Stimulated activated CD8-positive, alpha-beta memory T cell treated with anti-CD3 and anti-CD28 coated beads, Interleukin-7, amount 100 ng/mL, for 4 hours (primary cell): ENCODE measurements around the gene RRAGC.

ENCODE experiments used
- DNase-seq, 2 donors: peaks; one replicate each; pipeline ENCODE4 v3.0.0-alpha.2; 2020; ENCODE audit warnings: low read depth in 2 of 2

The RRAGC gene

GRCh38 chr1:38859561-38860453, at the start of gene RRAGC:
Gene RRAGC, minus strand, starts transcription at chr1:38859772. Its CDS starts 126 bp downstream, at chr1:38859646.
- DNase-seq, result peak; percentile 95 to 99

DNA sequence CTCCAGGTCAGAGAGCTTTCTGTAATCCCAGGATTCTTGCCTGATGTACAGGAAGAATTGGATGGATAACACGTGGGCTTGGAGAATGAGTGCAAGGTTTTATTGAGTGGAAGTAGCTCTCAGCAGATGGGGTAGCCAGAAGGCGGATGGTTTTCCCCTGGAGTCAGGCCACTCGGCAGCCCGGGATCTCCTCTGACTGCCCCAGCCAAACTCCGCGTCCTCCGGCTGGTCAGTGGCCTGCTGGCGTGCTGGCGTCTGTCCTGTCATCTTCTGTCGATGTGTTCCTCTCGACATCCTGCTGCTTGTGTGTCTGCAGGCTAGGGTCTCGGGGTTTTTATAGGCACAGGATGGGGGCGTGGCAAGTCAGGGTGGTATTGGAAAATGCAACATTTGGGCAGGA, 49.2 kb upstream of the RRAGC start:
- no peak for DNase-seq

GRCh38 chr1:38905985-38906384, 46.4 kb upstream of the RRAGC start:
- no peak for DNase-seq

DNA sequence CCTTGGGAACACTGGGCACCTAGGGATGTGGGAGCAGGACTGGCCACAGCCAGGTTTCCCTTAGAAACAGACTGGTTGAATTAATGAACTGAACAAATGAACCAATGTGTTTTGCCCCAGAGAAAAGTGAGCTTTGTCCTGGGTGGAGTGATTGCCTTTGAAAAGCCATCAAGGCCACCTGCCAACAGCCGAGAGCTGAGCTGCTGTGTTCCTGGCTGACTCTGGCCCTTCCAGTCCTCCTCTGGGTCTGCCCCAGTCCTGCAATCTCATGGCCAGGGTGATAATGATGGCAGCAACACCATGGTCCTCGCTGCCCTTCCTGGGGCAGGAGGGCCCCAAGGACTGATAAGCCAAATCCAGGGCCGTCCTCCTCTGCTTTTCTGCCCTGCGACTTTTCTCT, 40.0 kb upstream of the RRAGC start:
- no peak for DNase-seq

DNA sequence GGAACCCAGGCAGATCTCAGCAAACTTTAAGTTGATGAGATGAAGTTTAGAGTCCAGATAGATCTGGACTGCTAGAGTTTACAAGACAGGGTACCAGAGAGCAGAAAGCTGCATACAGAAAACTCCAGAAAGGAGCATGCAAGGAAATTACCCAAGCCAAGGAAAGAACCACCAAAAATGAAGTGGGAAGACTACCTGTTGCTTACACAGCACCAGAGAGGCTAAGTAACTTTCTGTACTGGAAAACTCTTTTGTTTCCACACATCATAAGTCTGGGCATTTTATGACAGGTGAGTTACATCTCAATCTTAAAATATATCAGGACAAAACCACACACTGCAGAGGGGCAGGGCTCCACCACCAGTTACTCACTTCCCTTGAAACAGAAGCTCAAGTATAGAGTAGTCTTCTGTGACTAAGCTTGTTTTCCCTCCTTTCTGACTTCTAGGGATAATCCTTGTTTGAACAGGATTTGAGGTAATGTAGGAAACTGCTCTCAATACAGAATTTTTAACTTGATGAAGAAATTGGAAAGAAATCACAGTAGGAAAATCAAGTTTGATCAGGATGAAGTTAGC, 39.2 kb upstream of the RRAGC start:
- DNase-seq, result no peak

GRCh38 chr1:38896169-38896568, 36.6 kb upstream of the RRAGC start:
- no peak for DNase-seq

- no peak for DNase-seq
Observed at GRCh38 chr1:38892976-38893375, 33.4 kb upstream of the RRAGC start.

DNA sequence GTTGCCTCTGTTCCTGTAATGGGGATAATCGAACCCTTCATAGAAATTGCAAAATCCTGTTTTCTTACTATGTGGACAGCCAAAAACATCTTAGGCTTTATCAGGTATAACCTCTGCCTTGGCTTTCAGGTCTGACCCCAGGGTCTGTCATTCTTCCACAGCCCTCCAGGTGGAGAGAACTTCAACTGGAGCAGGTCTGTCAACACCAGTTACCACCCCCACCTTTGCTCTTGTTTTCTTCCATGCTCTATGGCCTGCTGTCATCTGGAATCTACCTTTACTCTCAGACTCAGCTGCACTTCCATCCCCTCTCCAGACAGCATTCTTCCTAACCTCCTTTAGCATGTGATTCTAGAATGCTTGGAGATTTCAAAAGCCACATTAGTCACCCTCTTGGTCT, 32.2 kb upstream of the RRAGC start:
- no peak for DNase-seq

DNA sequence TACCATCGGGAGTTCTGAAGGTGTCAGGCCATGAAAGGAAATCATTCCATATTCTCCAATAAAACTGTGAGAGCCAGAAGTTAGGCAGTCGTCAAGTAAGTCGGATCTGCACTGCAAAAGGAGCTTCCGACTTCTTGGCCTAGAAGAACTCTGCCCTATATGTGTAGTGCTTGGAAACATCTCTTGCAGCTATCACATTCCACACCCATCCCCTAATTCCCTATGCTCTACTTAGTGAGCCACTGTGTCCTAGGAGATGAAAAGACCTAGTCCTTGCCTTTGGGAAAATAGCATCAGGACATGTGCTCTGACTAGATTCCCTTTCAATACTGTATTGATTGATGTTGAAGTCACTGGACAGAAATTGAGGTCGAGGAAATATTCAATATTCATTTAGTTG, 30.0 kb upstream of the RRAGC start:
- no peak for DNase-seq

GRCh38 chr1:38888423-38889333, 29.1 kb upstream of the RRAGC start:
- no peak for DNase-seq

- no peak for DNase-seq
Observed at GRCh38 chr1:38885092-38885491, 25.5 kb upstream of the RRAGC start.

DNA sequence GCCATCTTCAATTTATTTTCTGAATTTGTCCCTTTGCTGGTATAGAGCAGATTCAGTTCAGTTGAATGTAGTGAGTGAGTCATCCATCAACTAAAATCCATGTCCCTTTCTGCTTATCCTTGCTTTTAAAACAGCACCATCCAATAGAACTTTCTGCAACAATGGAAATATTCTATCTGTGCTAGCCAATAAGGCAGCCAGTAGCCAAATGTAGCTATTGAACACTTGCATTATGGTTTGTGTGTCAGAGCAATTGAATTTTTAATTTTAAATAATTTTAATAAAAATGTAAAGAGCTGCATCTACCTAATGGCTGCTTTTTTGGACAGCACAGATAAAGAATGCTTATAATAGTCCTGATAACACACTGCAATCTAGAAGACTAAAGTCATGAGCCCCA, 21.9 kb upstream of the RRAGC start, which contains the start of gene GJA9:
Gene GJA9 (minus strand): TSS at position 101 of the 400 bp plus-strand sequence. CDS start 5,489 bp downstream, outside the sequence.
- DNase-seq, result no peak

GRCh38 chr1:38875811-38876210, 16.2 kb upstream of the RRAGC start:
- DNase-seq, result no peak

DNA sequence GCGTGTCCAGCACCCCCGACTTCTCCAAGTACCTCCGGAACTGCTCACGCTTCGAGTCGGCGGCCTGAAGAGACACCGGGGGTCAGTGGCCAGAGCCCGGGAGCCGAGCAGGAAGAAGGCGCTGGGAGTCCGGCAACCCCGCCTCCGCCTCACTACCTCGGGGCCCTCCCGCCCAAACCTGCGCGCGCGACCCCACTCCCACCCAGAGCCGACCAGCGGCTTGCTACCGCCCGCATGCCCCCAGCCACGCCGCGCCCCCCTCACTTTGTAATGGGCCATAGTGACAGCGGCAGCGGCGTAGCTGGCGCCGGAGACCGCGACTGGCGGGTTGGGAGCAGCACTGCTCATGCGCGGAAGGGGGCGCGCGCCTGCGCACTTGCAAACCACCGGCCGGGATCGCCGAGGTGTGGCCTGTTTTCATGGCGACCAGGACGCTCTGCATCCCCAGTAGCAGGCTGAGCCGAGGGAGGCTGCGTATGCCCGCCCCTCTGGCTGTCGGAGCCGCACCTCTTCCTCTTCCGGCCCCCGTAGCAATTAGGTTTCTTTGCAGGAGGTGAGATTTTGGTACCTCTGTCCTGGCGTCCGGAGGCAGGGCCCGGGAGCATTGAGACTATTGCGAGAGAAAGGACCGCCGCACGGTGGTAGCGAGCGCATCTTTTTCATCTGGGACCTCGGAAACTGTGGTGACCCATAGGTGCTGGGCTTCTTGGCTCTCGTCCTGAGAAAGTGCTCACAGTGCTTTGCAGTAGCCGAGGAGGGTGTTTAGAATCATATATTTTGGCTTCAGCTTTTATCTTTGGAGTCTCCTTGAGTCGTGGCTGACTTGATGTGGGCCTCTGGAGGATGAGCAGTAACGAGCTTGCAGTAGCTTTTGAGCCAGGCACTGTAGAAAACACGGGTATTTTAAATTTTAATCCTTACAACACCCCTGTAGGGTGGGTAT, 13.7 kb upstream of the RRAGC start, which contains the start of gene MYCBP:
Gene MYCBP (minus strand): TSS at position 322 of the 943 bp plus-strand sequence. CDS start 43 bp downstream, at position 279.
- DNase-seq, result peak; percentile 92 to 95

DNA sequence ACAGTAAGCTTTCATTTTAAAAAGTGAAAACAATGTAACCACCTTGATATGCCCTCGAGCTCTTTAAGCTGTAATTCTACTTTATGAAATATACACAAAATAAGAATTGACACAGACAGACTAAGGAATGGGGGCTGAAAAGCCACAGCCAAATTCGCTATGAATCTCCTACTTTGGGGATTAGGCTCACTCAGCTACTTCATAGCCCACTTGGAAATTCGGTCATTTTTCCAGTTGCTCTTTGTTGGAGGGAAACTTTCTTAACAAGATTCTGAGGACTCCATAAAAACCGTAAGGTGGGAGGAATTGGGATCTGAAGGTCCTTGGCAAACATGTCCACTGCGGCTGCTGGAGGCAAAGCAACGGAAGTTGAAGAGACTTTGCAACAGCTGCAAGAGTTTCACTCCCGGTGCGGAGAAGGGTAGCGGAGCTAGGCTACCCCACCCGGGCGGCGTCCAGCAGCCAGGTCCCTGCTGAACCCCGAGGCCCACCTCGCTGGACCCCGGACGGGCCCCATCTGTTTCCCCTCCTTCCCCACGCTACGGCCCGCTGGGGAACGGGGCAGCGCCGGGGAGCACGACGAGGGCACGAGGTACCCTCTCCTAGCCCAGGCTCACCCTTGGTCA, 12.9 kb upstream of the RRAGC start:
- peak in 1 of 2 donors; percentile 13 for DNase-seq

DNA sequence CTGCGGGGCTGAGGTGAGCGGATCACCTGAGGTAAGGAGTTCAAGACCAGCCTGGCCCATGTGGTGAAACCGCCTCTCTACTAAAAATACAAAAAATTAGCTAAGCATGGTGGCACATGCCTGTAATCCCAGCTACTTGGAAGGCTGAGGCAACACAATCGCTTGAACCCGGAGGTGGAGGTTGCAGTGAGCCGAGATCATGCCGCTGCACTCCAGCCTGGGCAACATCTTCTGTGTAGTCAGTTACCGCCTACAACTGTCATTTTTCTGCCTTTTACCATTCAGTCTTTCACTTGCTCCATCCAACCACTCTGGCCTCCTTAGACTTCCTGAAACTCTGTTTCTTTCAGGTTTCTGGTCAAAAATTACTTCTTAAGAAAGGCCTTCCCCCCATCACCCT, 11.4 kb upstream of the RRAGC start:
- DNase-seq, result no peak

DNA sequence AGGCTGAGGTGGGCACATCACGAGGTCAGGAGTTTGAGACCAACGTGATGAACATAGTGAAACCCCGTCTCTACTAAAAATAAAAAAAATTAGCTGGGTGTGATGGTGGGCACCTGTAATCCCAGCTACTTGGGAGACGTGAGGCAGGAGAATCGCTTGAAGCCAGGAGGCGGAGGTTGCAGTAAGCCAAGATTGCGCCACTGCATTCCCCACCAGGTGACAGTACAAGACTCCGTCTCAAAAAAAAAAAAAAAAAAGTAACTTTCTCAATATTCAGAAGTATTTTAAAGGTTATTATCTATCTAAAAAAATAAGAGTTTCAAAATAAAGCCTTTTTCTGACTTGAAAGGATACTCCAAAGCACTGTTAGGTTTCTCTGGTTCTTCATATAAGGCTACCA, 7.6 kb upstream of the RRAGC start:
- DNase-seq, result no peak

DNA sequence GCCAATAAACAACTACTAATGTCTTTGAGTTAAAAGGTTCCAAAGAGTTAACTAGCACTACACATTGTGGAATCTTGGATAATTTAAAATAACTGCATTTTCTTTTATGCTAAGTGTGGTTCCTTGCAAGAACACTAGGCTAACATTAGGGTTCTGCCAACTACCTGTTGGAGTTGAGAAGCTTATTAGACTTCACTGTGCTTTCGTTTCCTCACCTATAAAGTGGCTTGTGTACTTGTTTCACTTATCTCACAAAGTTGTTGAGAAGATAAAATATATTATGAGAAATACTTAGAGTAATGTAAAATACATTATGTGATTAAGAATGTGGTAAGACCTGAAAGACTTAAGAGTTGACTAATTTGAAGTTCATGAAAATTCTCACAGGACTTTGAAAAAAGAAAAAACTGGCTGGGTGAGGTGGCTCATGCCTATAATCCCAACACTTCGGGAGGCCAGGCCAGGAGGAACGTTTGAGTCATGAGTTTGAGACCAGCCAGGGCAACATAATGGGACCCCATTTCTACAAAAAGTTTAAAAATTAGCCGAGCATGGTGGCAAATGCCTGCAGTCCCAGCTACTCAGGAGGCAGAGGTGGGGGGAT, 5.6 kb upstream of the RRAGC start:
- no peak for DNase-seq

DNA sequence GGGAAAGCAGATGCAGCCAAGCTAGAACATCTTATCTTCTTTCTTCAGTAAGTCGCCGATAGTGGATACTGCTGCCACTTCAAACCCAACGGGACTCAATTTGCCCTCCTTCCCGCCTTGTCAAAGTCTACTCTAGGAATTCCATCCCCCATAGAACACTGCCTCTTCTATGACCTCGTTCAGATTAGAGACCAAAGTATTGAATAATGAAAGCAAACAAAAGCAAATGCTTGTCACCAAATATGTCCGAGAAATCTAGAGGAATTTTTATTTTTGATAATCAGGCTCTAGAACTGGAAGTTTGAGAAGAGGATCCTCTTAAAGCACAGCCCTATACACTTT, 853 bp upstream of the RRAGC start:
- no peak for DNase-seq
